ENCODE data around the gene HPSE. TPM values are rescaled to one million over a fixed set of nuclear protein-coding genes. Genes with fewer than 3 reads are reported as not detected.
"Not testable (repeated sequence)": the region's sequence is repeated elsewhere in the genome, so short reads cannot be mapped to it uniquely, and the experiment has no call there.

HPSE gene
- total RNA-seq, 3 donors from 2014 or later, result 6.9 to 17.2 (median 14.0) TPM

DNA sequence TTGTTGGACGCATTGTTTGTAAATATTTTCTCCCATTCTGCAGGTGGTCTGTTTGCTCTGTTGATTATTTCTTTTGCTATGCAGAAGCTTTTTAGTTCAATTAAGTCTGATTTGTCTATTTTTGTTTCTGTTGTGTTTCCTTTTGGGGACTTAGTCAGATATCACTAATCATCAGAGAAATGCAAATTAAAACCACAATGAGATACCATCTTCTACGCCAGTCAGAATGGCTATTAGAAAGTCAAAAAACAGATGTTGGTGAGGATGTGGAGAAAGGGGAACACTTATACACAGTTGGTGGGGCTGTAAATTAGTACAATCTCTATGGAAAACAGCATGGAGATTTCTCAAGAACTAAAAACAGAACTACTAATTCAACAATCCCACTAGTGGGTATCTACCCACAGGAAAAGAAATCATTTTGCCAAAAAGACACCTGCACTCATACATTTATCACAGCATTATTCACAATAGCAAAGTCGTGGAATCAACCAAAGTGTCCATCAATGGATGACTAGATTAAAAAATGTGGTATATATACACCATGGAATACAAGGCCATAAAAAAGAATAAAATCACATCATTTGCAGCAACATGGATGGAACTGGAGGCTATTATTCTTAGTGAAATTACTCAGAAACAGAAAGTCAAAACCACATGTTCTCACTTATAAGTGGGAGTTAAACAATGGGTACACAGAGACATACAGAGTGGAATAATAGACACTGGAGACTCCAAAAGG lies 58.2 kb downstream of the HPSE start:
- ATAC-seq (no peak), DNase-seq (no peak)
- intact Hi-C loops (cut with DNase I, micrococcal nuclease), result no loop called here
- peaks cover 1% of the 10 kb centered on the region for H3K4me1 ChIP-seq (ENCODE audit: low read depth)
- no peaks in the 10 kb centered on the region for H3K9me3 ChIP-seq
- no peak overlapping the region for H3K4me3 ChIP-seq
- no peaks in the 10 kb centered on the region for H3K36me3 ChIP-seq (ENCODE audit: low read depth)
- TF ChIP-seq, protein P1, sequence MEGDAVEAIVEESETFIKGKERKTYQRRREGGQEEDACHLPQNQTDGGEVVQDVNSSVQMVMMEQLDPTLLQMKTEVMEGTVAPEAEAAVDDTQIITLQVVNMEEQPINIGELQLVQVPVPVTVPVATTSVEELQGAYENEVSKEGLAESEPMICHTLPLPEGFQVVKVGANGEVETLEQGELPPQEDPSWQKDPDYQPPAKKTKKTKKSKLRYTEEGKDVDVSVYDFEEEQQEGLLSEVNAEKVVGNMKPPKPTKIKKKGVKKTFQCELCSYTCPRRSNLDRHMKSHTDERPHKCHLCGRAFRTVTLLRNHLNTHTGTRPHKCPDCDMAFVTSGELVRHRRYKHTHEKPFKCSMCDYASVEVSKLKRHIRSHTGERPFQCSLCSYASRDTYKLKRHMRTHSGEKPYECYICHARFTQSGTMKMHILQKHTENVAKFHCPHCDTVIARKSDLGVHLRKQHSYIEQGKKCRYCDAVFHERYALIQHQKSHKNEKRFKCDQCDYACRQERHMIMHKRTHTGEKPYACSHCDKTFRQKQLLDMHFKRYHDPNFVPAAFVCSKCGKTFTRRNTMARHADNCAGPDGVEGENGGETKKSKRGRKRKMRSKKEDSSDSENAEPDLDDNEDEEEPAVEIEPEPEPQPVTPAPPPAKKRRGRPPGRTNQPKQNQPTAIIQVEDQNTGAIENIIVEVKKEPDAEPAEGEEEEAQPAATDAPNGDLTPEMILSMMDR (IDR thresholded peaks at IDR 0.05), result no peak

GRCh38 chr4:83273926-83274325 lies 60.7 kb downstream of the HPSE start:
- ATAC-seq; H3K4me1 ChIP-seq (ENCODE audit: low read depth); H3K9me3 ChIP-seq; H3K4me3 ChIP-seq; DNase-seq; intact Hi-C loops (cut with DNase I, micrococcal nuclease); H3K36me3 ChIP-seq (ENCODE audit: low read depth): not testable (repeated sequence)

- H3K4me1 ChIP-seq (ENCODE audit: low read depth), result no peaks in the 10 kb centered on the region
- intact Hi-C loops (cut with DNase I, micrococcal nuclease), result no loop called here
- H3K36me3 ChIP-seq (ENCODE audit: low read depth), result peaks cover 5% of the 10 kb centered on the region
- H3K4me3 ChIP-seq, result no peak overlapping the region
- DNase-seq (no peak), ATAC-seq (no peak)
- TF ChIP-seq, protein P1 (IDR thresholded peaks at IDR 0.05), result no peak
- no peaks in the 10 kb centered on the region for H3K9me3 ChIP-seq
These were observed 61.7 kb downstream of the HPSE start for GRCh38 chr4:83272900-83273299.

DNA sequence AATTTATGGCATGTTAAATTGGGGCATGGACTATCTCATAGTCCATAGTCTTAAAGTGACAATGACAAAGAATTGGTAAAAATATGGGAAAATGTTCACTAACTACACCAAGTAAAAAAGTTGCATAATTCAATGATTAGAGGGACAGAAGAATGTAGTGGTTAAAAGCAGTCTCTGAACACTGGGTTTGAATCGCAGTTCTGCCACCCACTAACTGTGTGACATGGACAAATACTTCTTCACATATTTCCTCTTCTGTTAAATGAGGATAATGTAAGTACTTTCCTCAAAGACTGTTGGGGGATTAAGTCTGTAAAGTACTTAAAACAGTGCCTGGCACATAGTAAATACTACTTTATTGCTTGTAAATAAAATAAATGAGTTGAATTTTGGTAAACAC lies 65.4 kb downstream of the HPSE start:
- intact Hi-C loops (cut with DNase I, micrococcal nuclease), result loop anchor here in 1 of 2 donors (10.0 kb wide), 1 partner anchor 194 kb away; no protein-coding TSS in a partner anchor
- no peak for DNase-seq
- TF ChIP-seq, protein P1 (IDR thresholded peaks at IDR 0.05), result no peak
- Histone ChIP-seq H3K4me3 (no peak overlapping the region), H3K9me3 (no peaks in the 10 kb centered on the region), H3K4me1 (ENCODE audit: low read depth) (no peaks in the 10 kb centered on the region), H3K36me3 (ENCODE audit: low read depth) (peaks cover 5% of the 10 kb centered on the region)
- ATAC-seq, result no peak

DNA sequence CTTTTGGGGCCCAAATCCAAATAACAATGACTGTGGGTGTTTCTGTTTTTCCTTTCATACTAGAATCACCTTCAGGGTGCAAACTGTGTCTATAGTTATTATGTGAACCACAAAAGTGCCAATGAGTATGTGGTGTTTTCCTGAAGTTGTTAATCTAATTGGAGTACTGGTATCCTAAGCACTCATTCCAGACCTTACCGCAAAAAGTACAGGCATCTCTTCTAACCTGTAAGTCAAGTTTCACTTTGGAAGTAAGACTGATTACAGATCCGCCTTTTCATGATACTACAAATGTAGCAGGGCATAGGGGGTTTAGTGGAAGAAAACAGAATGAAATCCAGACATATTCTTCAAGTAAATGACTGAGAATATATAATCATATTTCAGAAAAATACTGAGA lies 66.2 kb downstream of the HPSE start:
- intact Hi-C loops (cut with DNase I, micrococcal nuclease), result loop anchor here in 1 of 2 donors (10.0 kb wide), 1 partner anchor 194 kb away; no protein-coding TSS in a partner anchor
- no peaks in the 10 kb centered on the region for H3K9me3 ChIP-seq
- TF ChIP-seq, protein P1 (IDR thresholded peaks at IDR 0.05), result no peak
- H3K36me3 ChIP-seq (ENCODE audit: low read depth), result peaks cover 5% of the 10 kb centered on the region
- DNase-seq, result no peak
- ATAC-seq, result no peak
- no peaks in the 10 kb centered on the region for H3K4me1 ChIP-seq (ENCODE audit: low read depth)
- H3K4me3 ChIP-seq, result no peak overlapping the region

DNA sequence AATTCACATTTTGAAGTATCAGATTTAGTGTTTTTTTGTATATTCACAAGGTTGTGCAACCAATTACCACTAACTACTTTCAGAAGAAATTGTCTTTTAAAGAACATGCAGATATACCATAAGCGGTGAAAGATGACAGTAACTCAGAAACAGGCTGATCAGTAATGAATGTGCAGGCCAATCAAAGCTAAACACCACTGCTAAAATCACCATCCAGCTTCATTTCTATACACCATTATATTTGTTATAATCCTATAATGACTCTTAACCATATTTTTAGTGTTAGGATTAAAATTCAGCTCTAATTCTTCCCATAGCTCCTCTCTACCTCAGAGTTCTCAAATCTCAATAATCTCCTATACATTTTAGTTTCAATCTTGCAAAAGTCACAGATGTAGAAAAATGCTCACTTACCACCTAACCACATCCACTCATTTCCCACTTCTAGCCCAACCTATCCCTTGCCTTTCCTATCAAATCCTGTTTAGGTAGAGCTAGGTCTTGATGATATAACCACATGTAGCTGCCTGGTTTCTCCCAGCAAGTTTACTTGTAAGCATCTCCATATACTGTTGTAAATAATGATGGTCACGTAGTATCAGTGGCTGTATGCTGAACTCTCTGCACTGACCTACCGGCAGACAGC lies 66.7 kb downstream of the HPSE start:
- no peak for DNase-seq
- intact Hi-C loops (cut with DNase I, micrococcal nuclease), result loop anchor here in 1 of 2 donors (10.0 kb wide), 1 partner anchor 193 kb away; no protein-coding TSS in a partner anchor
- H3K9me3 ChIP-seq, result no peaks in the 10 kb centered on the region
- H3K36me3 ChIP-seq (ENCODE audit: low read depth), result peaks cover 5% of the 10 kb centered on the region
- ATAC-seq, result no peak
- TF ChIP-seq, protein P1 (IDR thresholded peaks at IDR 0.05), result no peak
- no peaks in the 10 kb centered on the region for H3K4me1 ChIP-seq (ENCODE audit: low read depth)
- H3K4me3 ChIP-seq, result no peak overlapping the region

All from mucosa of descending colon (tissue), 3 donors.